ENCODE results near the gene CHML.
A peak's percentile ranks its signal among the peaks of the same experiment; 100 is the strongest.

The CHML gene

GRCh38 chr1:241647658-241648057 is 7.5 kb upstream of the CHML start:
- Histone ChIP-seq H3K9me3 (ENCODE audit: control insufficient read depth in 5 of 5, low read length in 5 of 5) (no peaks in the 10 kb centered on the region), H3K27me3 (ENCODE audit: control insufficient read depth in 5 of 5, insufficient read depth in 4 of 5, low read length in 5 of 5) (peaks cover 0 to 3% (median 0%) of the 10 kb centered on the region in 5 donors), H3K27ac (ENCODE audit: low read depth, low read length) (no peak overlapping the region), H3K4me3 (ENCODE audit: low read depth in 1 of 5, low read length in 5 of 5) (no peak overlapping the region), H3K9ac (ENCODE audit: low read length in 5 of 5) (no peak overlapping the region), H3K4me1 (ENCODE audit: control insufficient read depth in 5 of 5, insufficient read depth in 5 of 5, low read length in 5 of 5) (no peaks in the 10 kb centered on the region), H3K36me3 (ENCODE audit: control insufficient read depth in 5 of 5, insufficient read depth in 5 of 5, low read length in 5 of 5) (no peaks in the 10 kb centered on the region)

- Histone ChIP-seq H3K27me3 (ENCODE audit: control insufficient read depth in 5 of 5, insufficient read depth in 4 of 5, low read length in 5 of 5) (peaks cover 0 to 3% (median 0%) of the 10 kb centered on the region in 5 donors), H3K36me3 (ENCODE audit: control insufficient read depth in 5 of 5, insufficient read depth in 5 of 5, low read length in 5 of 5) (no peaks in the 10 kb centered on the region), H3K9me3 (ENCODE audit: control insufficient read depth in 5 of 5, low read length in 5 of 5) (peaks cover 0 to 2% (median 0%) of the 10 kb centered on the region in 5 donors), H3K27ac (ENCODE audit: low read depth, low read length) (no peak overlapping the region), H3K4me1 (ENCODE audit: control insufficient read depth in 5 of 5, insufficient read depth in 5 of 5, low read length in 5 of 5) (no peaks in the 10 kb centered on the region), H3K9ac (ENCODE audit: low read length in 5 of 5) (no peak overlapping the region), H3K4me3 (ENCODE audit: low read depth in 1 of 5, low read length in 5 of 5) (no peak overlapping the region)
These were observed 6.0 kb upstream of the CHML start for GRCh38 chr1:241646201-241646600.

- Histone ChIP-seq H3K27ac (ENCODE audit: low read depth, low read length) (no peak overlapping the region), H3K9me3 (ENCODE audit: control insufficient read depth in 5 of 5, low read length in 5 of 5) (peaks cover 0 to 2% (median 0%) of the 10 kb centered on the region in 5 donors), H3K27me3 (ENCODE audit: control insufficient read depth in 5 of 5, insufficient read depth in 4 of 5, low read length in 5 of 5) (peaks cover 0 to 3% (median 0%) of the 10 kb centered on the region in 5 donors), H3K4me3 (ENCODE audit: low read depth in 1 of 5, low read length in 5 of 5) (no peak overlapping the region), H3K9ac (ENCODE audit: low read length in 5 of 5) (no peak overlapping the region), H3K36me3 (ENCODE audit: control insufficient read depth in 5 of 5, insufficient read depth in 5 of 5, low read length in 5 of 5) (no peaks in the 10 kb centered on the region), H3K4me1 (ENCODE audit: control insufficient read depth in 5 of 5, insufficient read depth in 5 of 5, low read length in 5 of 5) (peaks cover 0 to 6% (median 3%) of the 10 kb centered on the region in 5 donors)
These were observed 5.0 kb upstream of the CHML start for GRCh38 chr1:241645199-241645598.

GRCh38 chr1:241644259-241644658 is 4.1 kb upstream of the CHML start:
- no peak overlapping the region for H3K27ac ChIP-seq (ENCODE audit: low read depth, low read length)

GRCh38 chr1:241642593-241642944 is 2.4 kb upstream of the CHML start:
- H3K9ac ChIP-seq (ENCODE audit: low read length in 5 of 5): no peak overlapping the region
- H3K9me3 ChIP-seq (ENCODE audit: control insufficient read depth in 5 of 5, low read length in 5 of 5): peaks cover 0 to 2% (median 0%) of the 10 kb centered on the region in 5 donors
- no peaks in the 10 kb centered on the region for H3K27me3 ChIP-seq (ENCODE audit: control insufficient read depth in 5 of 5, insufficient read depth in 4 of 5, low read length in 5 of 5)
- H3K36me3 ChIP-seq (ENCODE audit: control insufficient read depth in 5 of 5, insufficient read depth in 5 of 5, low read length in 5 of 5): no peaks in the 10 kb centered on the region
- no peak overlapping the region for H3K4me3 ChIP-seq (ENCODE audit: low read depth in 1 of 5, low read length in 5 of 5)
- no peak overlapping the region for H3K27ac ChIP-seq (ENCODE audit: low read depth, low read length)
- peaks cover 0 to 18% (median 10%) of the 10 kb centered on the region in 5 donors for H3K4me1 ChIP-seq (ENCODE audit: control insufficient read depth in 5 of 5, insufficient read depth in 5 of 5, low read length in 5 of 5)

More at GRCh38 chr1:241644259-241644658, 4.1 kb upstream of the CHML start:
- H3K36me3 ChIP-seq (ENCODE audit: control insufficient read depth in 5 of 5, insufficient read depth in 5 of 5, low read length in 5 of 5): no peaks in the 10 kb centered on the region
- H3K9ac ChIP-seq (ENCODE audit: low read length in 5 of 5): no peak overlapping the region
- no peaks in the 10 kb centered on the region for H3K27me3 ChIP-seq (ENCODE audit: control insufficient read depth in 5 of 5, insufficient read depth in 4 of 5, low read length in 5 of 5)
- peaks cover 0 to 7% (median 5%) of the 10 kb centered on the region in 5 donors for H3K4me1 ChIP-seq (ENCODE audit: control insufficient read depth in 5 of 5, insufficient read depth in 5 of 5, low read length in 5 of 5)
- peaks cover 0 to 2% (median 0%) of the 10 kb centered on the region in 5 donors for H3K9me3 ChIP-seq (ENCODE audit: control insufficient read depth in 5 of 5, low read length in 5 of 5)
- H3K4me3 ChIP-seq (ENCODE audit: low read depth in 1 of 5, low read length in 5 of 5): no peak overlapping the region

- Histone ChIP-seq H3K9ac (ENCODE audit: low read length in 5 of 5) (no peak overlapping the region), H3K27ac (ENCODE audit: low read depth, low read length) (no peak overlapping the region), H3K4me3 (ENCODE audit: low read depth in 1 of 5, low read length in 5 of 5) (no peak overlapping the region), H3K9me3 (ENCODE audit: control insufficient read depth in 5 of 5, low read length in 5 of 5) (peaks cover 0 to 2% (median 0%) of the 10 kb centered on the region in 5 donors), H3K27me3 (ENCODE audit: control insufficient read depth in 5 of 5, insufficient read depth in 4 of 5, low read length in 5 of 5) (no peaks in the 10 kb centered on the region), H3K4me1 (ENCODE audit: control insufficient read depth in 5 of 5, insufficient read depth in 5 of 5, low read length in 5 of 5) (peaks cover 0 to 22% (median 15%) of the 10 kb centered on the region in 5 donors), H3K36me3 (ENCODE audit: control insufficient read depth in 5 of 5, insufficient read depth in 5 of 5, low read length in 5 of 5) (no peaks in the 10 kb centered on the region)
These were observed 1.8 kb upstream of the CHML start for GRCh38 chr1:241641773-241642592.

GRCh38 chr1:241640867-241641622 is 876 bp upstream of the CHML start:
- peaks cover 0 to 2% (median 0%) of the 10 kb centered on the region in 5 donors for H3K9me3 ChIP-seq (ENCODE audit: control insufficient read depth in 5 of 5, low read length in 5 of 5)

GRCh38 chr1:241639623-241640148 is 483 bp downstream of the CHML start:
- peak overlapping the region in 4 of 5 donors; percentile 84 to 91 (median 86) for H3K9ac ChIP-seq (ENCODE audit: low read length in 5 of 5)
- H3K27me3 ChIP-seq (ENCODE audit: control insufficient read depth in 5 of 5, insufficient read depth in 4 of 5, low read length in 5 of 5): no peaks in the 10 kb centered on the region
- peak overlapping the region; percentile 87 to 99 (median 94) for H3K4me3 ChIP-seq (ENCODE audit: low read depth in 1 of 5, low read length in 5 of 5)
- peak overlapping the region; percentile 49 for H3K27ac ChIP-seq (ENCODE audit: low read depth, low read length)
- peaks cover 0 to 2% (median 0%) of the 10 kb centered on the region in 5 donors for H3K9me3 ChIP-seq (ENCODE audit: control insufficient read depth in 5 of 5, low read length in 5 of 5)
- H3K4me1 ChIP-seq (ENCODE audit: control insufficient read depth in 5 of 5, insufficient read depth in 5 of 5, low read length in 5 of 5): peaks cover 0 to 23% (median 15%) of the 10 kb centered on the region in 5 donors
- peaks cover 0 to 2% (median 0%) of the 10 kb centered on the region in 5 donors for H3K36me3 ChIP-seq (ENCODE audit: control insufficient read depth in 5 of 5, insufficient read depth in 5 of 5, low read length in 5 of 5)

More at GRCh38 chr1:241640867-241641622, 876 bp upstream of the CHML start:
- Histone ChIP-seq H3K4me3 (ENCODE audit: low read depth in 1 of 5, low read length in 5 of 5) (peak overlapping the region; percentile 59 to 88 (median 69)), H3K27me3 (ENCODE audit: control insufficient read depth in 5 of 5, insufficient read depth in 4 of 5, low read length in 5 of 5) (no peaks in the 10 kb centered on the region), H3K36me3 (ENCODE audit: control insufficient read depth in 5 of 5, insufficient read depth in 5 of 5, low read length in 5 of 5) (no peaks in the 10 kb centered on the region), H3K9ac (ENCODE audit: low read length in 5 of 5) (peak overlapping the region in 2 of 5 donors; percentile 11 to 55), H3K27ac (ENCODE audit: low read depth, low read length) (no peak overlapping the region), H3K4me1 (ENCODE audit: control insufficient read depth in 5 of 5, insufficient read depth in 5 of 5, low read length in 5 of 5) (peaks cover 0 to 23% (median 15%) of the 10 kb centered on the region in 5 donors)

GRCh38 chr1:241638909-241639622 is 1.1 kb downstream of the CHML start:
- peaks cover 0 to 2% (median 0%) of the 10 kb centered on the region in 5 donors for H3K36me3 ChIP-seq (ENCODE audit: control insufficient read depth in 5 of 5, insufficient read depth in 5 of 5, low read length in 5 of 5)
- peak overlapping the region in 4 of 5 donors; percentile 27 to 79 (median 50) for H3K9ac ChIP-seq (ENCODE audit: low read length in 5 of 5)
- no peak overlapping the region for H3K27ac ChIP-seq (ENCODE audit: low read depth, low read length)

More at GRCh38 chr1:241638909-241639622, 1.1 kb downstream of the CHML start:
- H3K4me3 ChIP-seq (ENCODE audit: low read depth in 1 of 5, low read length in 5 of 5): peak overlapping the region; percentile 47 to 95 (median 88)
- no peaks in the 10 kb centered on the region for H3K27me3 ChIP-seq (ENCODE audit: control insufficient read depth in 5 of 5, insufficient read depth in 4 of 5, low read length in 5 of 5)
- peaks cover 0 to 23% (median 15%) of the 10 kb centered on the region in 5 donors for H3K4me1 ChIP-seq (ENCODE audit: control insufficient read depth in 5 of 5, insufficient read depth in 5 of 5, low read length in 5 of 5)
- peaks cover 0 to 2% (median 0%) of the 10 kb centered on the region in 5 donors for H3K9me3 ChIP-seq (ENCODE audit: control insufficient read depth in 5 of 5, low read length in 5 of 5)
